Mononuclear cell (primary cell): ENCODE measurements around the gene NANOS1. TPM values are rescaled to one million over a fixed set of nuclear protein-coding genes. Genes with fewer than 3 reads are reported as not detected.
A peak's percentile ranks its signal among the peaks of the same experiment; 100 is the strongest.

Source experiments
- H3K27me3 ChIP-seq: 2 replicates; pipeline ENCODE4 v1.6.0; 2011; ENCODE audit warnings: low read length, control low read depth; ENCODE audit not compliant: insufficient read depth
- H3K4me1 ChIP-seq: 2 replicates; pipeline ENCODE4 v1.5.1; 2011; ENCODE audit warnings: mild to moderate bottlenecking, low read length, control low read depth; ENCODE audit not compliant: insufficient read depth
- H3K4me3 ChIP-seq: 2 replicates; pipeline ENCODE4 v1.5.1; 2011; ENCODE audit warnings: mild to moderate bottlenecking, low read length, moderate library complexity
- H3K9me3 ChIP-seq: 2 replicates; pipeline ENCODE4 v1.5.1; 2011; ENCODE audit warnings: low read depth, mild to moderate bottlenecking, control low read depth, low read length
- total RNA-seq: library from RNA; depleted of rRNA; stranded (reverse); fragments of >200 nt; gene quantifications from one replicate; pipeline ENCODE4 v1.2.3, GENCODE V29; 2012

Gene NANOS1
- total RNA-seq = under 0.01 TPM

- peaks cover 17% of the 10 kb centered on the region for H3K4me1 ChIP-seq
- peaks cover 5% of the 10 kb centered on the region for H3K27me3 ChIP-seq
- peak within 1 kb of the TSS; percentile 27 for H3K4me3 ChIP-seq
- H3K9me3 ChIP-seq = no peaks in the 10 kb centered on the region
Observed at GRCh38 chr10:119029613-119030420, at the start of gene NANOS1. NANOS1 (plus strand) TSS chr10:119029714; CDS start chr10:119029802, 88 bp downstream.

- H3K9me3 ChIP-seq = no peaks in the 10 kb centered on the region
- no peaks in the 10 kb centered on the region for H3K27me3 ChIP-seq
- no peak overlapping the region for H3K4me3 ChIP-seq
- H3K4me1 ChIP-seq = no peaks in the 10 kb centered on the region
Observed at GRCh38 chr10:118980135-118980865, 49.2 kb upstream of the NANOS1 start.

GRCh38 chr10:118980870-118981269 lies 48.6 kb upstream of the NANOS1 start:
- Histone ChIP-seq H3K9me3 (peaks cover 4% of the 10 kb centered on the region), H3K4me1 (no peaks in the 10 kb centered on the region), H3K27me3 (no peaks in the 10 kb centered on the region), H3K4me3 (no peak overlapping the region)

GRCh38 chr10:118981946-118982345 lies 47.6 kb upstream of the NANOS1 start:
- Histone ChIP-seq H3K27me3 (no peaks in the 10 kb centered on the region), H3K4me3 (no peak overlapping the region), H3K4me1 (no peaks in the 10 kb centered on the region), H3K9me3 (peaks cover 8% of the 10 kb centered on the region)

- Histone ChIP-seq H3K4me3 (no peak overlapping the region), H3K4me1 (no peaks in the 10 kb centered on the region), H3K9me3 (peaks cover 8% of the 10 kb centered on the region), H3K27me3 (no peaks in the 10 kb centered on the region)
Observed at GRCh38 chr10:118982366-118982765, 47.1 kb upstream of the NANOS1 start.

GRCh38 chr10:118983263-118983662 lies 46.3 kb upstream of the NANOS1 start:
- H3K4me1 ChIP-seq = no peaks in the 10 kb centered on the region
- H3K27me3 ChIP-seq = no peaks in the 10 kb centered on the region
- peaks cover 8% of the 10 kb centered on the region for H3K9me3 ChIP-seq
- H3K4me3 ChIP-seq = no peak overlapping the region

- Histone ChIP-seq H3K4me3 (no peak overlapping the region), H3K4me1 (no peaks in the 10 kb centered on the region), H3K27me3 (no peaks in the 10 kb centered on the region), H3K9me3 (peaks cover 8% of the 10 kb centered on the region)
Observed at GRCh38 chr10:118985576-118985975, 43.9 kb upstream of the NANOS1 start.

- no peaks in the 10 kb centered on the region for H3K27me3 ChIP-seq
- no peak overlapping the region for H3K4me3 ChIP-seq
- H3K9me3 ChIP-seq = peaks cover 8% of the 10 kb centered on the region
- H3K4me1 ChIP-seq = no peaks in the 10 kb centered on the region
Observed at GRCh38 chr10:118986815-118987790, 42.4 kb upstream of the NANOS1 start.

GRCh38 chr10:118990326-118990725 lies 39.2 kb upstream of the NANOS1 start:
- H3K9me3 ChIP-seq = peaks cover 8% of the 10 kb centered on the region
- H3K4me1 ChIP-seq = no peaks in the 10 kb centered on the region
- no peaks in the 10 kb centered on the region for H3K27me3 ChIP-seq
- H3K4me3 ChIP-seq = no peak overlapping the region

- H3K27me3 ChIP-seq = no peaks in the 10 kb centered on the region
- no peak overlapping the region for H3K4me3 ChIP-seq
- H3K4me1 ChIP-seq = no peaks in the 10 kb centered on the region
- H3K9me3 ChIP-seq = no peaks in the 10 kb centered on the region
Observed at GRCh38 chr10:118992496-118992895, 37.0 kb upstream of the NANOS1 start.

- H3K9me3 ChIP-seq = no peaks in the 10 kb centered on the region
- H3K27me3 ChIP-seq = no peaks in the 10 kb centered on the region
- H3K4me1 ChIP-seq = no peaks in the 10 kb centered on the region
- H3K4me3 ChIP-seq = no peak overlapping the region
Observed at GRCh38 chr10:118993214-118993613, 36.3 kb upstream of the NANOS1 start.

- no peaks in the 10 kb centered on the region for H3K9me3 ChIP-seq
- H3K4me3 ChIP-seq = no peak overlapping the region
- H3K4me1 ChIP-seq = no peaks in the 10 kb centered on the region
- H3K27me3 ChIP-seq = no peaks in the 10 kb centered on the region
Observed at GRCh38 chr10:118994321-118994720, 35.2 kb upstream of the NANOS1 start.

GRCh38 chr10:118995739-118996138 lies 33.8 kb upstream of the NANOS1 start:
- Histone ChIP-seq H3K4me1 (no peaks in the 10 kb centered on the region), H3K27me3 (no peaks in the 10 kb centered on the region), H3K9me3 (no peaks in the 10 kb centered on the region), H3K4me3 (no peak overlapping the region)

- no peaks in the 10 kb centered on the region for H3K9me3 ChIP-seq
- H3K4me3 ChIP-seq = no peak overlapping the region
- H3K4me1 ChIP-seq = no peaks in the 10 kb centered on the region
- H3K27me3 ChIP-seq = no peaks in the 10 kb centered on the region
Observed at GRCh38 chr10:118997379-118997778, 32.1 kb upstream of the NANOS1 start.

GRCh38 chr10:118998183-118998582 lies 31.3 kb upstream of the NANOS1 start:
- Histone ChIP-seq H3K27me3 (no peaks in the 10 kb centered on the region), H3K9me3 (no peaks in the 10 kb centered on the region), H3K4me1 (no peaks in the 10 kb centered on the region), H3K4me3 (no peak overlapping the region)
